ENCODE measurements around the gene BARHL1. TPM values are rescaled to one million over a fixed set of nuclear protein-coding genes. Genes with fewer than 3 reads are reported as not detected.

The BARHL1 gene
- total RNA-seq, result not detected in 2 replicates
- polyA plus RNA-seq, result not detected in 2 replicates

DNA sequence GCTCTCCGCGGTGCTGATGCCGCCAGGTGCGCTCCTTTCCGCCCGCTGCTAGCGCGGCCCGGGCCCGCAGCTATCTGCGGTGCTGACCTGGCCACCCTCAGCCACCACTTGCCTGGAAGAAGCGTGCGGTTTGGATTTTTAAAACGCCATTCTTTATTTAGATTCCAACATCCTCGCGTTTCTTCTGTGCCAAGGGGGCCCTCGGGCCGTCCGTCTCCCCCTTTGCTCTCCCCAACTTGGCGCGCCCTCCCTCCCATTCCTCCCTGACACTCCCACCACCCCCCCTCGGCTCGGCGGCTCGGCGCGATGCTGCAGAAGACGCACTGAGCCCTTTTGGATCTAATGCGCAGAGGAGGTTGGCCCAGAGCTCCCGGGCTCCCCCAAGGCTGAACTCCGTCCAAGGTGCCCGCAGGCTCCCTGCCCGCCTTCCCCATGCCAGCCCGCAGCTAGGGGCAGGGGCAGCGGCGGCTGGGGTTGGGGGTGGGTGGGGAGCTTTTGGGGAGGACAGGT, at the start of gene BARHL1:
BARHL1 (plus strand) TSS at position 331 of the 510 bp plus-strand sequence. CDS start 192 bp downstream, outside the sequence.
- no peaks in the 10 kb centered on the region for H3K9me3 ChIP-seq (ENCODE audit: low read depth)
- no peaks in the 10 kb centered on the region for H3K36me3 ChIP-seq
- peaks cover 99% of the 10 kb centered on the region for H3K27me3 ChIP-seq
- no peak for DNase-seq (ENCODE audit: low read depth in 1 of 2, low spot score in 1 of 2)
- TF ChIP-seq, protein P1, sequence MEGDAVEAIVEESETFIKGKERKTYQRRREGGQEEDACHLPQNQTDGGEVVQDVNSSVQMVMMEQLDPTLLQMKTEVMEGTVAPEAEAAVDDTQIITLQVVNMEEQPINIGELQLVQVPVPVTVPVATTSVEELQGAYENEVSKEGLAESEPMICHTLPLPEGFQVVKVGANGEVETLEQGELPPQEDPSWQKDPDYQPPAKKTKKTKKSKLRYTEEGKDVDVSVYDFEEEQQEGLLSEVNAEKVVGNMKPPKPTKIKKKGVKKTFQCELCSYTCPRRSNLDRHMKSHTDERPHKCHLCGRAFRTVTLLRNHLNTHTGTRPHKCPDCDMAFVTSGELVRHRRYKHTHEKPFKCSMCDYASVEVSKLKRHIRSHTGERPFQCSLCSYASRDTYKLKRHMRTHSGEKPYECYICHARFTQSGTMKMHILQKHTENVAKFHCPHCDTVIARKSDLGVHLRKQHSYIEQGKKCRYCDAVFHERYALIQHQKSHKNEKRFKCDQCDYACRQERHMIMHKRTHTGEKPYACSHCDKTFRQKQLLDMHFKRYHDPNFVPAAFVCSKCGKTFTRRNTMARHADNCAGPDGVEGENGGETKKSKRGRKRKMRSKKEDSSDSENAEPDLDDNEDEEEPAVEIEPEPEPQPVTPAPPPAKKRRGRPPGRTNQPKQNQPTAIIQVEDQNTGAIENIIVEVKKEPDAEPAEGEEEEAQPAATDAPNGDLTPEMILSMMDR (IDR thresholded peaks at IDR 0.05; ENCODE audit: low read depth, low read length), result no peak
- peak within 1 kb of the TSS; percentile 15 for H3K4me3 ChIP-seq
- no peaks in the 10 kb centered on the region for H3K4me1 ChIP-seq (ENCODE audit: low read depth)
- H3K27ac ChIP-seq, result no peak within 1 kb of the TSS

DNA sequence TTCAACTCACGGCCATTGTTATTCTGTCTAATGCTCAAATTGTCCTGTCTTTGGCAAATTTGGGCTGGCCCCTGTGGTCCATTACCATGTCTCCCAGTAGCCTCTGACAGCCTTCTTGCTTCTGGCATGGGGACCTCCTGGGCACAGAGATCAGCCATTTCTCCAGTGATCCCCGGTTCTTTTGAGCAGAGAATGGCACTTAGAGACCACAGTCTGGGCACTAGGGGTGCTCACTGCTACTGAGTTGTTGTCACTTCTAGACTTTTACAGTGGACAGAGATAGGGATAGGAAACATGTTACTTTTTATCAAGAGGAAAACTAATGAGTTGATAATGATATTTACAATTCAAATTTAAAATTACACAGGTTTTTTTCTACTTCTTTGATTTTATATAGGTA, 47.6 kb upstream of the BARHL1 start:
- Histone ChIP-seq H3K27me3 (no peaks in the 10 kb centered on the region), H3K4me1 (ENCODE audit: low read depth) (no peaks in the 10 kb centered on the region), H3K9me3 (ENCODE audit: low read depth) (no peaks in the 10 kb centered on the region), H3K36me3 (no peaks in the 10 kb centered on the region), H3K4me3 (no peak overlapping the region), H3K27ac (no peak overlapping the region)
- TF ChIP-seq, protein P1 (IDR thresholded peaks at IDR 0.05; ENCODE audit: low read depth, low read length), result no peak
- DNase-seq (ENCODE audit: low read depth in 1 of 2, low spot score in 1 of 2), result no peak

DNA sequence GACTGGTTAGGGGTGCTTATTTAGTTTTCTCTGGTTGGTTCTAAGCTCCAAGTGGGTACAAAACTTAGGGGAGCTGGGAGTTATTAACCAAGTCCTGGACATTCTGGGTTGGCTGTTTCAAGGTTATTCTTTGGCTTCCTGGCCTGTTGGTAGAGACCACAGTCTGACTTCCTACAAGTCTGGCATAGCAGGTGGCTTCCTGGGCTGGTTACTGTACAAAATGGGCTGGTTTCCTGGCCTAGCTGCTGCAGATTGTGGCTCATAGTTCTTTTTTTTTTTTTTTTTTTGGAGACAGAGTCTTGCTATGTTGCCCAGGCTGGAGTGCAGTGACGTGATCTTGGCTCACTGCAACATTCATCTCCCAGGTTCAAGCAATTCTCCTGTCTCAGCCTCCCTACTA, 46.3 kb upstream of the BARHL1 start:
- H3K27me3 ChIP-seq, result no peaks in the 10 kb centered on the region
- no peak for DNase-seq (ENCODE audit: low read depth in 1 of 2, low spot score in 1 of 2)
- H3K4me3 ChIP-seq, result no peak overlapping the region
- TF ChIP-seq, protein P1 (IDR thresholded peaks at IDR 0.05; ENCODE audit: low read depth, low read length), result no peak
- no peaks in the 10 kb centered on the region for H3K9me3 ChIP-seq (ENCODE audit: low read depth)
- no peak overlapping the region for H3K27ac ChIP-seq
- H3K4me1 ChIP-seq (ENCODE audit: low read depth), result no peaks in the 10 kb centered on the region
- H3K36me3 ChIP-seq, result no peaks in the 10 kb centered on the region

DNA sequence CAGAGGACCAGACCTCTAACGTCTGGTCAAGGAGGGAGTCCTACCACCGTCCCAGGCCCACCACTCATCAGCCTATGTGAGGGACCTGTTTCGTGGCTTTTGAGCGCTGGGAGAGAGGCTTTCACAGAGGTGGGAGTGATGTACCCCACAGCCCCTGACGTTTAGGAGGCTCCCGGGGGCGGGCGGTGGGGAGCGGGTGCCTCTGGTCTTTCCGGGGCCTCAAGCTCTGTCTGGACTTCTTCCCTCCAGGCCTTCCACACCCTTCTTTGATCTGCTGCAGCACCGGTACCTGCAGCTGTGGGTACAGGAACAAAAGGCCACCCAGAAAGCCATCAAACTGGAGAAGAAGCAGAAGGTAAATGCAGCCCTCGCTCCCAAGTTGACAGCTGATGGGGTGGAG, 45.1 kb upstream of the BARHL1 start:
- DNase-seq (ENCODE audit: low read depth in 1 of 2, low spot score in 1 of 2), result no peak
- Histone ChIP-seq H3K27me3 (no peaks in the 10 kb centered on the region), H3K4me1 (ENCODE audit: low read depth) (no peaks in the 10 kb centered on the region), H3K36me3 (no peaks in the 10 kb centered on the region), H3K27ac (no peak overlapping the region), H3K9me3 (ENCODE audit: low read depth) (no peaks in the 10 kb centered on the region), H3K4me3 (no peak overlapping the region)
- TF ChIP-seq, protein P1 (IDR thresholded peaks at IDR 0.05; ENCODE audit: low read depth, low read length), result no peak

DNA sequence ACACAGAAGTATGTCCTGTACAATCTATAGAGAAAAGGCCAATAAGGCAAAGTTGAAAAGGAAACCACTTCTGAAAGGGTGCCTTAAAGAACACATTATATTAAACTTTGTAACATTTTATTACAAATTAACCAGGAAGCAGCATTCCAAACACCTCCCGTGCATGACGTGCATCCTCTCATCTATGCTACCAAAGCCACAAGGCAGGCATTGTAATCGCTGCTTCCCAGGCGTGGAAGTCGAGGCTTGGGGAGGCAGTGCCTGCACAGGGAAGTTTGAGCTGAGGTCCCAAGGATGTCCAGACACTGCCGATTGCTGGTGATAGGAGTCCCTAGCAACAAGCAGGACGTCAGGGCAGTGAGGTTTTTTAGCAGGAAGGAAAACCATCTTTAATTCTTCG, 44.3 kb upstream of the BARHL1 start:
- TF ChIP-seq, protein P1 (IDR thresholded peaks at IDR 0.05; ENCODE audit: low read depth, low read length), result no peak
- no peaks in the 10 kb centered on the region for H3K4me1 ChIP-seq (ENCODE audit: low read depth)
- no peaks in the 10 kb centered on the region for H3K9me3 ChIP-seq (ENCODE audit: low read depth)
- H3K27ac ChIP-seq, result no peak overlapping the region
- no peak for DNase-seq (ENCODE audit: low read depth in 1 of 2, low spot score in 1 of 2)
- no peaks in the 10 kb centered on the region for H3K27me3 ChIP-seq
- no peaks in the 10 kb centered on the region for H3K36me3 ChIP-seq
- H3K4me3 ChIP-seq, result no peak overlapping the region

Measured in cardiac muscle cell (in vitro differentiated cells and primary cell).